Endodermal cell (in vitro differentiated cells): ENCODE measurements around the gene SRRM5. TPM values are rescaled to one million over a fixed set of nuclear protein-coding genes. Genes with fewer than 3 reads are reported as not detected.
"Not testable (repeated sequence)": the region's sequence is repeated elsewhere in the genome, so short reads cannot be mapped to it uniquely, and the experiment has no call there.

Source experiments
- DNase-seq: peaks from one replicate; pipeline ENCODE4 v3.0.0-alpha.2; 2017
- H3K27ac ChIP-seq: 2 replicates; pipeline ENCODE4 v1.5.1; 2013; ENCODE audit warnings: mild to moderate bottlenecking, low read depth, low read length, moderate library complexity
- H3K27me3 ChIP-seq: 2 replicates; pipeline ENCODE4 v1.6.1; 2013; ENCODE audit warnings: mild to moderate bottlenecking, low read length, moderate library complexity; ENCODE audit not compliant: insufficient read depth, control insufficient read depth, poor library complexity, severe bottlenecking
- H3K36me3 ChIP-seq: 2 replicates; pipeline ENCODE4 v1.7.0; 2013; ENCODE audit warnings: mild to moderate bottlenecking, low read length, moderate library complexity; ENCODE audit not compliant: control insufficient read depth, insufficient read depth
- H3K4me1 ChIP-seq: one replicate; pipeline ENCODE4 v1.7.0; 2013; ENCODE audit warnings: low read length; ENCODE audit not compliant: control insufficient read depth, insufficient read depth
- H3K4me3 ChIP-seq: 2 replicates; pipeline ENCODE4 v1.5.1; 2013; ENCODE audit warnings: mild to moderate bottlenecking, low read length, moderate library complexity
- H3K9ac ChIP-seq: 2 replicates; pipeline ENCODE4 v1.6.1; 2013; ENCODE audit warnings: mild to moderate bottlenecking, low read length, moderate library complexity; ENCODE audit not compliant: poor library complexity, severe bottlenecking; ENCODE audit errors: extremely low read depth
- H3K9me3 ChIP-seq: 2 replicates; pipeline ENCODE4 v1.6.1; 2013; ENCODE audit warnings: mild to moderate bottlenecking, low read length, moderate library complexity; ENCODE audit not compliant: control insufficient read depth
- H3K27ac Mint-ChIP-seq: 2 replicates; pipeline ENCODE4 v1.8.0; 2020; ENCODE audit warnings: mixed read lengths
- H3K27me3 Mint-ChIP-seq: 2 replicates; pipeline ENCODE4 v1.8.0; 2021; ENCODE audit warnings: mild to moderate bottlenecking, mixed read lengths; ENCODE audit not compliant: insufficient read depth
- H3K36me3 Mint-ChIP-seq: 2 replicates; pipeline ENCODE4 v1.8.0; 2020; ENCODE audit warnings: low read depth, mixed read lengths
- H3K4me1 Mint-ChIP-seq: 2 replicates; pipeline ENCODE4 v1.8.0; 2020; ENCODE audit warnings: mixed read lengths
- H3K4me3 Mint-ChIP-seq: 2 replicates; pipeline ENCODE4 v1.8.0; 2020; ENCODE audit warnings: mild to moderate bottlenecking, moderate library complexity, mixed read lengths
- H3K9me3 Mint-ChIP-seq: 2 replicates; pipeline ENCODE4 v1.8.0; 2020; ENCODE audit warnings: mild to moderate bottlenecking, mixed read lengths
- CTCF ChIP-seq: fragments of 200-600 bp; sonication (generic); conservative IDR thresholded peaks from 2 replicates; pipeline ENCODE4 v1.5.0; 2021; ENCODE audit warnings: antibody characterized with exemption, mild to moderate bottlenecking
- WGBS, 2 experiments: methylation state at CpG; one replicate each; pipeline versions ENCODE4 v1.1.5 to v1.1.7; 2013; ENCODE audit warnings: missing lambda C conversion rate in 2 of 2, mixed read lengths in 1 of 2; ENCODE audit not compliant: insufficient coverage in 1 of 2, insufficient read length in 1 of 2; 5-methylcytosine and 5-hydroxymethylcytosine counted together
- total RNA-seq, 2 donors: library from RNA; stranded (reverse); fragmentation: NEBNext Ultra II Directional in 1 of 2; extraction: Animal tissue kit (Norgen Biotek cat#: 25700) in 1 of 2; gene quantifications; 2 replicates in 1 of 2; 3 replicates in 1 of 2; pipeline ENCODE4 v1.2.1, GENCODE V29; 2021

Gene SRRM5
- total RNA-seq, 2 donors from 2014 or later: 0.35 to 0.37 TPM

GRCh38 chr19:43634872-43635560 lies 23.1 kb downstream of the SRRM5 start:
- H3K9me3 ChIP-seq: no peaks in the 10 kb centered on the region
- Mint-ChIP-seq H3K27me3 (peaks cover 79% of the 10 kb centered on the region), H3K4me3 (peak overlapping the region; percentile 53), H3K9me3 (no peaks in the 10 kb centered on the region), H3K36me3 (no peaks in the 10 kb centered on the region), H3K4me1 (peaks cover 14% of the 10 kb centered on the region), H3K27ac (no peak overlapping the region)
- no peaks in the 10 kb centered on the region for H3K36me3 ChIP-seq
- WGBS, 2 experiments: 20 to 21% methylated on average over 9 to 17 of the region's 17 CpGs
- peaks cover 27% of the 10 kb centered on the region for H3K27me3 ChIP-seq
- no peaks in the 10 kb centered on the region for H3K4me1 ChIP-seq
- H3K27ac ChIP-seq: peak overlapping the region; percentile 89
- H3K9ac ChIP-seq: peak overlapping the region; percentile 17
- DNase-seq: peak; percentile 76
- peak overlapping the region; percentile 71 for H3K4me3 ChIP-seq
- no peak for TF ChIP-seq CTCF

GRCh38 chr19:43635561-43635940 lies 23.7 kb downstream of the SRRM5 start:
- H3K4me1 Mint-ChIP-seq: peaks cover 14% of the 10 kb centered on the region
- peak overlapping the region; percentile 53 for H3K4me3 Mint-ChIP-seq
- H3K9me3 Mint-ChIP-seq, DNase-seq, H3K27ac Mint-ChIP-seq, H3K36me3 Mint-ChIP-seq, H3K4me1 ChIP-seq, H3K9ac ChIP-seq, H3K36me3 ChIP-seq, H3K9me3 ChIP-seq: not testable (repeated sequence)
- peak overlapping the region; percentile 71 for H3K4me3 ChIP-seq
- WGBS, 2 experiments: 26 to 80% methylated on average over 1 to 2 of the region's 2 CpGs
- peak overlapping the region; percentile 89 for H3K27ac ChIP-seq
- H3K27me3 ChIP-seq: peaks cover 32% of the 10 kb centered on the region
- H3K27me3 Mint-ChIP-seq: peaks cover 81% of the 10 kb centered on the region

- H3K27me3 ChIP-seq: peaks cover 39% of the 10 kb centered on the region
- H3K4me1 Mint-ChIP-seq: peaks cover 14% of the 10 kb centered on the region
- no peaks in the 10 kb centered on the region for H3K36me3 Mint-ChIP-seq
- H3K4me3 Mint-ChIP-seq: no peak overlapping the region
- H3K4me1 ChIP-seq: no peaks in the 10 kb centered on the region
- peaks cover 82% of the 10 kb centered on the region for H3K27me3 Mint-ChIP-seq
- no peaks in the 10 kb centered on the region for H3K9me3 ChIP-seq
- H3K9ac ChIP-seq: no peak overlapping the region
- no peak for TF ChIP-seq CTCF
- H3K4me3 ChIP-seq: no peak overlapping the region
- H3K36me3 ChIP-seq: no peaks in the 10 kb centered on the region
- no peak overlapping the region for H3K27ac Mint-ChIP-seq
- peak; percentile 79 for DNase-seq
- 79% methylated on average over 14 of the region's 14 CpGs; no CpG with 5 or more reads in 1 of the 2 experiments for WGBS, 2 experiments
- H3K9me3 Mint-ChIP-seq: peaks cover under 1% of the 10 kb centered on the region
- peak overlapping the region; percentile 89 for H3K27ac ChIP-seq
These were observed 24.3 kb downstream of the SRRM5 start for GRCh38 chr19:43636121-43636683.
